KG1 (cell line): ENCODE results near the gene ABCG5.

ENCODE experiments used
- DNase-seq: peaks from one replicate; lab custom pipeline; 2025; lab: John Stamatoyannopoulos, UW

ABCG5 gene

GRCh38 chr2:43841949-43842865 lies 3.6 kb upstream of the ABCG5 start:
- DNase-seq = no peak

GRCh38 chr2:43840965-43841364 lies 2.3 kb upstream of the ABCG5 start:
- DNase-seq = no peak

DNA sequence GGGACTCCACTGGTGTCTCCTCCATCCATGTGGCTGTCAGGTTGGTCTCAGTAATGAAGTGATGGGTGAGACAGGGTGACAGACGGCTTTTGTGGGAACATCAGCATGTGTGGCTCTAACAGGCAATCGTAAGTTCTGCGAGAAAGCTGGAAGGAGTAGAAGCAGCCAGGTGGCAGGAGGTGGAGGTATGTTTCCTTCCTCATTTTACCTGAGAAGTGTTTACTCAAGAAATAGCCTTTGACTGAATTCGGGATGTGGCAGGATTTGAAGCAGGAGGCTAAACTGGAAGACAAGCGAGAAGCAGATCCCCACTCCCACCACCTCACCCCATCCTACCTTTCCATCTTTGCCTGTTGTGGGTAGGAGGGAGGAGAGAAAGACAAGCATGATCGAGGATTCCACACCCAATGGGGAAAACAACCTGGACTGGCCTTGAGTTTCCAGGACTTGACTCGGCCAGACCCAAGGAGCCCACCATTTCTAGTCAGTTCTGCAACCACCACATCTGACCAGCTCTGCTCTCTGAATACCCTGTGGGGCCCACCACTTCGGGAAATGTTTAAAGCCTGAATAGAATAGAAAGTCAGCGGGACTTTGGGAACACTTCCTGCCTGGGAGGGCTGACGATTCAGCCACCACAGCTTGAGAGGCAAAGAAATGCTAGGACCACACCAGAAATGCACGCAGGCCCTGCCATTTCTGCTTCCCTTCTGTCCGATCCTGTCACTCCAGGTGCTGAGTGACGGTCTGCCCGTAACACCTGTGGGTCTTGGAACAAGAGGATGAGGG lies 1.3 kb upstream of the ABCG5 start:
- DNase-seq = no peak

DNA sequence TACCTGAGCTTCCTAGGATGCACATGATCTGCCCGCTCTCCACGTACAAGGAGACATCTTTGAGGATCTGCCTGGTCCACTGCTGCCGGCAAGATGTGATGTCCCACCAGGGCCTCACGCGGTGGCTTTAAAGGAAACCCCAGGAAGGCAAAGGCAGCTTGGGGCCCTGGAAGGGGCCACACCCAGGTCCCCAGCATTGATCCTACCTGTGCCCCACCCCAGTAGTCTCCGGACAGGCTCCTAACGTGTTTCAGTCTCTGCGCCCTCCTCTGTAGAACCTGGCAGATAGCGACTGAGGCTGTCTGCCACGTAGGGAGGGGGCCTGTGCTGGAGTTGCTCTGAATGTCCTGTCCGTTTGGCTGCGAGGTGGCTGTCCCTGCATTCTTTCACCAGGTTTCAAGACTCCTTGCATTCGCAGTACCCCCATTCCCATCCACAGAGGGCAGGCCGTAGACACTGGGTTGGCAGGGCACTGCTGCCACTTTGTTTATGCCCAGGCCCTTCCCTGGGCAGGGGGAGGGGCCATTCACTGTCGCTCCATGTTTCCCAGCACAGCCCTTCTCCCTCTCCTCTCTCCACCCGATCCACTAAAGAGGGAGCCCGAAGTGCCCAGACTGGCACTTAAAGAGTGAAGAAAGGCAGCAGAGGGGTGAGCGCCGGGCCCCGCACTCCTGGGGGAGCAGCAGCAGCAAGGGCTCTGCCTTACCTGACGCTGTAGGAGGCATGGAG lies 644 bp downstream of the ABCG5 start:
- DNase-seq = no peak

DNA sequence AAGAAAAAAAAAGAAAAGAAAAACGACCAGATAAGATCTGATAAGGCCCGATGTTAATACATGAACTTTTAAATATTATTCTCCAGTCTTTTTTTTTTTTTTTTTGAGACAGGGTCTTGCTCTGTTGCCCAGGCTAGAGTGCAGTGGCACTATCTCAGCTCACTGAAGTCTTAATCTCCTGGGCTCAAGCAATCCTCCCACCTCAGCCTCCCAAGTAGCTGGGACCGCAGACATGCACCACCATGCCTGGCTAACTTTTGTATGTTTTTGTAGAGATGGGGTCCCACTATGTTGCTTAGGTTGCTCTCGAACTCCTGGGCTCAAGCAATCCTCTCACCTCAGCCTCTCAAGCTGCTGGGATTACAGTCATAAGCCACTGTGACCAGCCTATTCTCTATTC lies 1.6 kb downstream of the ABCG5 start:
- DNase-seq = no peak

DNA sequence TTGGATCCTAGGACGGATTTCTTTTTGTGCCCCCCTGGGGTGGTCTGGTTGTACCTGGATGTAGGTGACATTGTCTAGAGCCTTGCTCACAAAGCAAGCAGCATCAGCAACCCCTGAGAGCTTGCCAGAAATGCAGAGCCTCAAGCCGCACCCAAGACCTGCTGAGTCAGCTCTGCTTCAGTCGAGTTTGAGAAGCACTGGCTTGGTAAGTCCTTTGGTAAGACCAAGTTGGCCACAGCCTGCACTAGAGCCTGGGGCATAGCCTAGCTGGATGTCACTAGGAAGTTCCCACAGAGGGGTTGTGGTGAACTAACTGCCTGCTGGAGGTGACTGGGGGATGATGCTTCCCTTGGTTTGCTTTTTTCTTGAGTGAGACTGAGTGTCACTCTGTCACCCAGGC lies 6.2 kb downstream of the ABCG5 start:
- no peak for DNase-seq

- DNase-seq = no peak
Measured at GRCh38 chr2:43831543-43832294, 6.9 kb downstream of the ABCG5 start.

DNA sequence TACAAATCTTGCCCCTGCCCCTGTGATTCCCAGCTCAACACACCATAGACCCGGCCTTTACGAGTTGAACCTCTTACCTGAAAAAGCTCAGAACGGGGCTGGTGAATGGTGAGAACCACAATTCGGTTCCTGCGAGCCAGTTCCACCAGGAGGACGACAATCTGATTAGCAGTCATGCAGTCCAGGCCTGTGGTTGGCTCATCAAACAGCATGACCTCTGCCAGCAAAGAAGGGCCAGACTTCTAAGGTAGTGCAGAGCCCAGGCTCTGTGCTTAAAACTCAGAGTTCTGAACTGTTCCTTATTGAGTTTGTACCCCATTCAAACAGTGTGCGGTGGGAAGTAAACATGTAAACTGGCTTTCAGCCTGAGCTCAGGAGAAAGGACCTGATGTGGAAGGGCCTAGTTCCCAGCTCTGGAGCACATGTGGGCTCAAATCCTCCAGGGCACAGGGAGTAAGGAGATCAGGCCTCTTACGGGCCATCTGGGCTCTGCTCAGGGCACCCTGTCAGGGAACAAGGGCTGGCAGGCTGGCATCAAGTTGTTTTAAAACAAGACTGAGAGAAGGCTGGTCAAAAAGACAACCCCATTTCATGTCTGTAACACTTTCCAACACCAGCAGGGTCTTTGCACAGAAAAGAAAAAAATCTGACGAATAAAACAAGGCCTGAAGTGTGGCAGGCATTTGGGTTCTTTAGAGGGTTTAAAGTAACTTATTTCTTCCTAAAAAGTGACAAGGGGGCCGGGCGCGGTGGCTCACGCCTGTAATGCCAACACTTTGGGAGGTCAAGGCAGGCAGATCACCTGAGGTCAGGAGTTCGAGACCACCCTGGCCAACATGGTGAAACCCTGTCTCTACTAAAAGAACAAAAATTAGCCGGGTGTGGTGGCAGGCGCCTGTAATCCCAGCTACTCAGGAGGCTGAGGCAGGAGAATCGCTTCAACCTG lies 12.1 kb downstream of the ABCG5 start:
- DNase-seq = no peak

DNA sequence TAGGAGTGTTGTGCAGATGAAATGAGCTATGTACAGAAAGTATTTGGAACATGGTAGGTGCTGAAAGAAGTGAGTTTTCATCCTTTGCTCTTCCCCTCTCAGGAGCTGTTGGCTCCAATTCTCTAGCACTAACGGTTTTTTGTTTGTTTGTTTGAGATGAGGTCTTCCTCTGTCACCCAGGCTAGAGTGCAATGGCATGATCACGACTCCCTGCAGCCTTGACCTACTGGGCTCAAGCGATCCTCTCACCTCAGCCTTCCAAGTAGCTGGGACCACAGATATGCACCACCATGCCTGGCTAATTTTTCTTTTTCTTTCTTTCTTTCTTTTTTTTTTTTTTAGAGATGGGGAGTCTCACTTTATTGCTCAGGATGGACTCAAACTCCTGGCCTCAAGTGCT lies 12.8 kb downstream of the ABCG5 start:
- no peak for DNase-seq

DNA sequence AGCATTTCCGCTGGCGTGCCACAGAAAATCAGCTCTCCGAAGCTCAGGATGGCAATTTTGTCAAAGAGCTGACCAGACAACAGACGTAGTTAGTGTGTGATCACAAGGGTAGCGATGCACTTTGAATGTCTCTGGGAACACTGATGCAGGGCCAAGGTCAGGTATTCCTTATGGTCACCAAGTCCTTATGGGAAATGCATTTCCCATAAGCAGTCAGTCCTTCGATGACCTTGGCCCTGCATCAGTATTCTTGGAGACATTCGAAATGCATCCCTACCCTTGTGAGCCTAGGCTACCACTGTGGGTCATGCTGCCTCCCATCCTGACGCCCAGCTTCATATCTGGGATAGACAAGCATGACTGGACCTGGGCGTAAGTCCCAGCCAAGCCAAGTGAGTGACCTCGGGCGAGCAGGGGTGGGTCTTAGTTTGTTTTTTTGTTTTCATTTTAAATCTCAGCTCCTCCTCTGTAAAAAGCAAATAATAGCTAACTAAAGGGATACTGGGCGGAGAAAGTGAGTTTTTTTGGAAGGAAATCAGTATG lies 13.6 kb downstream of the ABCG5 start:
- no peak for DNase-seq

GRCh38 chr2:43824512-43824911 lies 14.1 kb downstream of the ABCG5 start:
- no peak for DNase-seq

DNA sequence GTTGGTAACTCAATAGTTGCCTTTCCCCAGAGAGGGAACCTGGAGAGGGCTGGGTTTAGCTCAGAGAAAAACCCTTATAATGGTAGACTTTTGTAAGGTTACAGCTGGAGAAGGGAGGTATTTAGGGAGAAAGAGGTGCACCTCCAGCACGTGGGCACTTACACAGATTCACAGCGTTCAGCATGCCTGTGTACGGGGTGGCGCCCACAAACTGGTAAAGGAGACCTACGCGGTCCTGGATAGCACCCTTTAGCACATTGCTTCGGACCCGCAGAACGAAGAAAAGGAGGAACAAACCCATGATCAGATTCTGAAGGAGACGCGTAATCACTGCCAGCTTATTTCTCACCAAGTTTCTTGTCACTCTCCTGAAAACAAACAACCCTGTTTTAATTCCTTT lies 14.9 kb downstream of the ABCG5 start:
- no peak for DNase-seq

- no peak for DNase-seq
Measured at GRCh38 chr2:43822839-43823238, 15.8 kb downstream of the ABCG5 start.

DNA sequence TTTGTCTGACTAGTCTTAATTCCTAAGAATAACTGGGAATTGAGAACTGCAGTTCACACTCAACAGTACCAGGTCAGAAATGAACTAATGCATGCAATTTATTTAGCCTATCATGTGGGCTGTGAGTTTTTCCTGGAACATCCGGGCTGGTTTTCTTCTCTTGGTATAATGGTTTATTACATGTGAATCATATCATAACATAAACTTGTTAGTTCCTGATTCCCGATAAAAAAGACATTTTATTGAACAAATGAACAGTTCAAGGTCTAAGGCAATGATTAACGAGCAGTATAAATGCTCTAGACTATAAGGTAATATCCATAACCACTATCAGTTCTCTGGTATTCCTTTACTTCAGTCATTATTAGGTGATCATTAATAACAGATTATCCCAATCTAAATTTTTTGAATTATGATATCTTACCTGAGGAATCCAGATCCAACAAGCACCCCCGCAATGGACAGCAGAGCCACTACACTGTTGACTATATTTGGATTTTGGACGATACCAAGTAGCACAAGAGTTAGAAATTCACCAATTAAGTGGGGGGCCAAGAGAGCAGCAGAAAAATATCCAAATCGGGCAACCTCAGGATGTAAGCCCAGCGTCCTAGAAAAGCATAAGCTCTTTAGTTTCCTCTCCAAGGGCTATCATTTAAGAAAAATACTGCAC lies 19.0 kb downstream of the ABCG5 start:
- no peak for DNase-seq

DNA sequence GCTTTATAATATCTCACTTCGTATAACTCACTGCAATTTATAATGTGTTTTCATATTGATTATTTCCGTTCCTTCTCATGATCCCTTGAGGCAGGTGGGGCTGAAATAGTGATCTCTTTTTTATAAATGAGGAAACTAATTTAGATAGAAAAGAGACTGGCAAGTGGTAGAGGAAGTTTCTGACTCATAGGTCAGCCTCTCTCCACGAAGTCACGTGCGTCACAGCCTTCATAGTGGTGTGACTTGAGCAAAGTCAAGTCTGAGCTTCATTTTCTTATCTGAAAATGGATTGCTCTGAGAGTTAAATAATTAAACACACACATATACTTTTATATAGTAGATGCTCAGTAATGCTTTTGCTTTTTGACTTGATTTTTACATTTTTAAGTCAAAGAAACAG lies 19.9 kb downstream of the ABCG5 start:
- no peak for DNase-seq

GRCh38 chr2:43814711-43815110 lies 23.9 kb downstream of the ABCG5 start:
- DNase-seq = no peak

- no peak for DNase-seq
Measured at GRCh38 chr2:43812947-43813346, 25.7 kb downstream of the ABCG5 start.

GRCh38 chr2:43812006-43812405 lies 26.6 kb downstream of the ABCG5 start:
- no peak for DNase-seq

GRCh38 chr2:43810888-43811287 lies 27.8 kb downstream of the ABCG5 start:
- no peak for DNase-seq

GRCh38 chr2:43810452-43810851 lies 28.2 kb downstream of the ABCG5 start:
- DNase-seq = no peak
